ENCODE results near the gene TOP3B. TPM values are rescaled to one million over a fixed set of nuclear protein-coding genes. Genes with fewer than 3 reads are reported as not detected.

TOP3B gene
- total and polyA plus RNA-seq, 4 donors, result 6.0 to 26.9 (median 8.8) TPM

DNA sequence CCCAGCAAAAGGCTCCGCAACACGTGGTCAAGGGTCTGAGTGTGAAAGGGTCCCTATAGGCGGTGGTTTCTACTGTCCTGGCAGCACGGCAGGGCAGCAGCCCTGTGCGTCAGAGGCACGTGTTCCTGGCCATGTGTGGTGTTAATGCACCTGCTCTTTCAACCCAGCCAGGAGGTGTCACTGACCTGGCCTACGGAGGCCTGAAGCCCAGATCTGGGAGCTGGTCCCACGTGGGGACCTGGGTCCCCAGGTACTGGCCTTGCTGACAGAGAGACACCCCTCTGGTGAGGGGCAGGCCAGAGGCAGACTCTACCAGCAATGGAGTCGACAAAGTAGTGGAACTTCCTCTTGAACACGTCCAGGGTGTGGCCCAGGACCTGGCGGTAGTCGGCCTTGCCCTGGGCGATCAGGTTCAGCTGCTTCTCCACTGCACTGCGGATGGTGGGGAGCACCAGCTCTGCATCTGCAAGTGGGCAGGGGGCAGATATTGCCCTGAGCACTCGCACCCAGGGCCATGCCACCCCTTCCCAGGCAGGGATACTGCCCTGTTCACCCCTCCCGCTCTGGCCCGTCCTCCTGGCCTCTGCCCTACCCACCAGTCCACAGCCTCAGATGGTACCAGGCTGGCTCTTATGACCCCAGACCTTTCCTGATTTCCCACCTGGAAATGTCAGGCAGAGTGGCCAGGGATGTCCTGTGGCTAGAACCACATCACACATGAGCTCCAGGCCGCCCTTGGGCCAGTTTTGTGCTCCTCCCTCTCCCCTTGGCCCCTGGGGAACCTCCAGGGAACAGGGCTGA is 23.1 kb downstream of the TOP3B start (continued):
- TF ChIP-seq EGR1 (IDR thresholded peaks at IDR 0.05; ENCODE audit: low read depth in 2 of 2), result no peak
- TF ChIP-seq, protein P1, sequence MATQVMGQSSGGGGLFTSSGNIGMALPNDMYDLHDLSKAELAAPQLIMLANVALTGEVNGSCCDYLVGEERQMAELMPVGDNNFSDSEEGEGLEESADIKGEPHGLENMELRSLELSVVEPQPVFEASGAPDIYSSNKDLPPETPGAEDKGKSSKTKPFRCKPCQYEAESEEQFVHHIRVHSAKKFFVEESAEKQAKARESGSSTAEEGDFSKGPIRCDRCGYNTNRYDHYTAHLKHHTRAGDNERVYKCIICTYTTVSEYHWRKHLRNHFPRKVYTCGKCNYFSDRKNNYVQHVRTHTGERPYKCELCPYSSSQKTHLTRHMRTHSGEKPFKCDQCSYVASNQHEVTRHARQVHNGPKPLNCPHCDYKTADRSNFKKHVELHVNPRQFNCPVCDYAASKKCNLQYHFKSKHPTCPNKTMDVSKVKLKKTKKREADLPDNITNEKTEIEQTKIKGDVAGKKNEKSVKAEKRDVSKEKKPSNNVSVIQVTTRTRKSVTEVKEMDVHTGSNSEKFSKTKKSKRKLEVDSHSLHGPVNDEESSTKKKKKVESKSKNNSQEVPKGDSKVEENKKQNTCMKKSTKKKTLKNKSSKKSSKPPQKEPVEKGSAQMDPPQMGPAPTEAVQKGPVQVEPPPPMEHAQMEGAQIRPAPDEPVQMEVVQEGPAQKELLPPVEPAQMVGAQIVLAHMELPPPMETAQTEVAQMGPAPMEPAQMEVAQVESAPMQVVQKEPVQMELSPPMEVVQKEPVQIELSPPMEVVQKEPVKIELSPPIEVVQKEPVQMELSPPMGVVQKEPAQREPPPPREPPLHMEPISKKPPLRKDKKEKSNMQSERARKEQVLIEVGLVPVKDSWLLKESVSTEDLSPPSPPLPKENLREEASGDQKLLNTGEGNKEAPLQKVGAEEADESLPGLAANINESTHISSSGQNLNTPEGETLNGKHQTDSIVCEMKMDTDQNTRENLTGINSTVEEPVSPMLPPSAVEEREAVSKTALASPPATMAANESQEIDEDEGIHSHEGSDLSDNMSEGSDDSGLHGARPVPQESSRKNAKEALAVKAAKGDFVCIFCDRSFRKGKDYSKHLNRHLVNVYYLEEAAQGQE (IDR thresholded peaks at IDR 0.05), result no peak

DNA sequence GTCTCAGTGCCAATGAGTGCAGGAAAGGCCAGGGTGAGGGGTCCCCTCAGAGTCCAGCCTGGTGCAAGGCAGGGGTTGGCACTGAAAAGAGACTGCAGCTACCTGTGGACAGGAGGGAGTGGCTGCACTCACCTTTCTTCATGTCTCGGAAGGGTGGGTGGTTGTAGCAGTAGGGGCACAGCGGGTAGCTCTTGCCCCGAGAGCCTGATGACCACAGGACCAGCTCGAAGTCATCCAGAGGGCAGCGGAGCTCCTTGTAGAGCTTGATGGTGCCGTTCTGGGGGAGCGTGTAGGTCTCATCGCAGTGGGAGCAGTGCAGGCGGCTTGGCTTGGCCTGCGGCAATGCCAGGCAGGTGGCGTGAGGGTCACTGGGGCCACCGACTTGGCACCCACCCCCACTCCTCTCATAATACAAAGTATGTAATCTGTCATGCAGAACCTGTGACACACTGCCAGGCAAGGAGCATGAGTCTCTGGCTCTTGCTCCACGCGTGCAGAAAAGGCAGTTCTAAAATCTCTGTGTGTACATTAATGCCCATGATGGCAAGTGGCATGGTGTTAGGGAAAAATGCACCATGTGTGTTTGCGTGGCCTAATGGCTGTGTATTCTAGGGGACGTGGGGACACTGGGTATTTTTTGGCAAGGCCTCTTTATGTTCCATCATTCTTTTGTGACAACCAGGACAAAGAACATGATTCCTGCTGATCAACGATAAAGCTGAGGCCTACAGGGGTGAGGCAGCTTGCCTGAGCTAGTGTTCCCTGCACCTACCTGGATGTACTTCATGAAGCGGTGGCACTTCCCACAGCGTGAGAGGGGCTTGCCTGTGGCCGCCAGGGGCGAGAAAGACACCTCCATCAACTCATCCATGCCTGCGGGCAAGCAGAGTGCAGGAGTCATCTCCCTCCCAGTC is 24.0 kb downstream of the TOP3B start:
- H3K9me3 ChIP-seq (ENCODE audit: control insufficient read depth in 4 of 4, low read length in 3 of 4), result no peaks in the 10 kb centered on the region
- no peak for DNase-seq (ENCODE audit: low spot score)
- H3K9ac ChIP-seq (ENCODE audit: low read depth in 1 of 2, low read length in 2 of 2), result no peak overlapping the region
- no peak for TF ChIP-seq FOXA1 (IDR thresholded peaks at IDR 0.05)
- TF ChIP-seq, protein P2, sequence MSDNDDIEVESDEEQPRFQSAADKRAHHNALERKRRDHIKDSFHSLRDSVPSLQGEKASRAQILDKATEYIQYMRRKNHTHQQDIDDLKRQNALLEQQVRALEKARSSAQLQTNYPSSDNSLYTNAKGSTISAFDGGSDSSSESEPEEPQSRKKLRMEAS (IDR thresholded peaks at IDR 0.05), result no peak
- H3K4me3 ChIP-seq (ENCODE audit: low read depth in 1 of 3, low read length in 3 of 3), result no peak overlapping the region
- H3K27ac ChIP-seq (ENCODE audit: low read depth in 1 of 2, low read length in 2 of 2), result no peak overlapping the region
- H3K36me3 ChIP-seq (ENCODE audit: control insufficient read depth in 4 of 4, insufficient read depth in 3 of 4, low read depth in 1 of 4, low read length in 3 of 4), result peaks cover 6 to 42% (median 27%) of the 10 kb centered on the region in 4 donors
- H3K4me1 ChIP-seq (ENCODE audit: control insufficient read depth in 4 of 4, insufficient read depth in 4 of 4, low read length in 3 of 4), result peaks cover 0 to 4% (median 0%) of the 10 kb centered on the region in 4 donors
- WGBS, result 94% methylated on average over 22 of the region's 22 CpGs
- no peaks in the 10 kb centered on the region for H3K27me3 ChIP-seq (ENCODE audit: control insufficient read depth in 4 of 4, insufficient read depth in 4 of 4, low read length in 3 of 4)

DNA sequence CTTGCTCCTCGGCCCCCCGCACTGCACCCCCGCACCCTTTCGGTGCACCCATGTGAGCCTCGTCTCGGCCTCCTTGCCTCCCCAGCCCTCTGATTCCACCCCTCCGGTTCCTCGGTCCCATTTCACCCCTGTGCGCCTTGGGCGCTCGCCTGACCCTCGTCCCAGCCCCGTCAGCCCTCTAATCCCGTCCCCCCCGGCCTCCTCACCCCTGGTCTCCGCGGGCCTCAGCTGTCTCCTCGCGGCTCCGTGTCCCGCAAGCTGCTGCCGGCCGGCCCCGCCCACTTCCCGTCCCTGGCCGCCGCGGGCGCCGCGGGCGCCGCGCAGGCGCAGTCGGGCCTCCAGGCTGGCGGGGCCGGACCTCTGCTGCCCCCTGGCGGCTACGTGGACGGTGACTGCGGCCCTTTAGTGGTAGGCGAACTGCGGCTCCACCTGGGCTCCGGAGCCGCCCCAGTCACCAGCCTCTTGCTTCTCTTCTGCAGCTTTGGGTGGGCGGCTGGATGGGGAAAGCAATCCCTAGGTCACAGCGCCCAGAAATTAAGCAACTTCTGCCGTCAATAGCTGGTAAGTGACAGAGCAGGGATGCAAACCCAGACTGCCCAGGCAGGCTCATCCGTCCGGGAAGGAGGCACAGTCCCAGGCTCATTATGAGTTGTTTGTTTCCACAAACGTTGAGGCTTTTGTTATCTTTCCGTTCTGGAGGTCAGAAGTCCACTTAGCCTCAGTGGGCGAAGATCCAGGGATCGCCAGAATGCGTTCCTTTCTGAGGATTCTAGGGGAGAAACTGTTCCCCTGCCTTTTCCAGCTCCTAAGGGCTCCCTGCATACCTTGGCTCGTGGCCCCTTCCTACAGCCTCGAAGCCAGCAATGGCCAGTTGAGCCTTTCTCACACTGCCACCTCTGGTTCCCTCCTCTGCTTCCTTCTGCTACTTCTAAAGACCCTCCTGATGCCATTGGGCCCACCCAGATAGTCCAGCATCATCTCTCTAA is 29.7 kb downstream of the TOP3B start, which contains the start of gene PPM1F:
TSS of gene PPM1F (minus strand) at position 263 of the 986 bp plus-strand sequence. CDS start 6,800 bp downstream, outside the sequence.
- H3K27ac ChIP-seq (ENCODE audit: low read depth in 1 of 2, low read length in 2 of 2), result peak within 1 kb of the TSS; percentile 57 to 64
- peaks cover 4 to 15% (median 9%) of the 10 kb centered on the region in 4 donors for H3K4me1 ChIP-seq (ENCODE audit: control insufficient read depth in 4 of 4, insufficient read depth in 4 of 4, low read length in 3 of 4)
- H3K36me3 ChIP-seq (ENCODE audit: control insufficient read depth in 4 of 4, insufficient read depth in 3 of 4, low read depth in 1 of 4, low read length in 3 of 4), result peaks cover 0 to 2% (median 0%) of the 10 kb centered on the region in 4 donors
- no peaks in the 10 kb centered on the region for H3K27me3 ChIP-seq (ENCODE audit: control insufficient read depth in 4 of 4, insufficient read depth in 4 of 4, low read length in 3 of 4)
- DNase-seq (ENCODE audit: low spot score), result peak; percentile 95
- H3K4me3 ChIP-seq (ENCODE audit: low read depth in 1 of 3, low read length in 3 of 3), result peak within 1 kb of the TSS; percentile 67 to 77 (median 72)
- H3K9ac ChIP-seq (ENCODE audit: low read depth in 1 of 2, low read length in 2 of 2), result peak within 1 kb of the TSS in 1 of 2 donors; percentile 47
- TF ChIP-seq GABPA (IDR thresholded peaks at IDR 0.05 in 1 of 2, conservative IDR thresholded peaks at IDR 0.05 in 1 of 2) (no peak), RAD21 (IDR thresholded peaks at IDR 0.05) (peak; percentile 56 to 74), TAF1 (conservative IDR thresholded peaks at IDR 0.05) (no peak), JUND (IDR thresholded peaks at IDR 0.05) (no peak), EGR1 (IDR thresholded peaks at IDR 0.05; ENCODE audit: low read depth in 2 of 2) (no peak), SP1 (IDR thresholded peaks at IDR 0.05) (no peak), NR2F2 (IDR thresholded peaks at IDR 0.05) (no peak)
- TF ChIP-seq, protein P3, sequence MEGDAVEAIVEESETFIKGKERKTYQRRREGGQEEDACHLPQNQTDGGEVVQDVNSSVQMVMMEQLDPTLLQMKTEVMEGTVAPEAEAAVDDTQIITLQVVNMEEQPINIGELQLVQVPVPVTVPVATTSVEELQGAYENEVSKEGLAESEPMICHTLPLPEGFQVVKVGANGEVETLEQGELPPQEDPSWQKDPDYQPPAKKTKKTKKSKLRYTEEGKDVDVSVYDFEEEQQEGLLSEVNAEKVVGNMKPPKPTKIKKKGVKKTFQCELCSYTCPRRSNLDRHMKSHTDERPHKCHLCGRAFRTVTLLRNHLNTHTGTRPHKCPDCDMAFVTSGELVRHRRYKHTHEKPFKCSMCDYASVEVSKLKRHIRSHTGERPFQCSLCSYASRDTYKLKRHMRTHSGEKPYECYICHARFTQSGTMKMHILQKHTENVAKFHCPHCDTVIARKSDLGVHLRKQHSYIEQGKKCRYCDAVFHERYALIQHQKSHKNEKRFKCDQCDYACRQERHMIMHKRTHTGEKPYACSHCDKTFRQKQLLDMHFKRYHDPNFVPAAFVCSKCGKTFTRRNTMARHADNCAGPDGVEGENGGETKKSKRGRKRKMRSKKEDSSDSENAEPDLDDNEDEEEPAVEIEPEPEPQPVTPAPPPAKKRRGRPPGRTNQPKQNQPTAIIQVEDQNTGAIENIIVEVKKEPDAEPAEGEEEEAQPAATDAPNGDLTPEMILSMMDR (IDR thresholded peaks at IDR 0.05; ENCODE audit: low read depth, low read length, missing input control), result peak; percentile 95
- 8% methylated on average over 58 of the region's 58 CpGs for WGBS
- no peaks in the 10 kb centered on the region for H3K9me3 ChIP-seq (ENCODE audit: control insufficient read depth in 4 of 4, low read length in 3 of 4)

Data from liver (tissue), 9 donors.